ENCODE results near the gene OARD1. TPM values are rescaled to one million over a fixed set of nuclear protein-coding genes. Genes with fewer than 3 reads are reported as not detected.

The OARD1 gene
- total and polyA plus RNA-seq, 10 of the 15 experiments (the other 5 are each of a cell fraction or from before 2014, with no cell fraction given): 19.0 to 63.5 (median 43.6) TPM

DNA sequence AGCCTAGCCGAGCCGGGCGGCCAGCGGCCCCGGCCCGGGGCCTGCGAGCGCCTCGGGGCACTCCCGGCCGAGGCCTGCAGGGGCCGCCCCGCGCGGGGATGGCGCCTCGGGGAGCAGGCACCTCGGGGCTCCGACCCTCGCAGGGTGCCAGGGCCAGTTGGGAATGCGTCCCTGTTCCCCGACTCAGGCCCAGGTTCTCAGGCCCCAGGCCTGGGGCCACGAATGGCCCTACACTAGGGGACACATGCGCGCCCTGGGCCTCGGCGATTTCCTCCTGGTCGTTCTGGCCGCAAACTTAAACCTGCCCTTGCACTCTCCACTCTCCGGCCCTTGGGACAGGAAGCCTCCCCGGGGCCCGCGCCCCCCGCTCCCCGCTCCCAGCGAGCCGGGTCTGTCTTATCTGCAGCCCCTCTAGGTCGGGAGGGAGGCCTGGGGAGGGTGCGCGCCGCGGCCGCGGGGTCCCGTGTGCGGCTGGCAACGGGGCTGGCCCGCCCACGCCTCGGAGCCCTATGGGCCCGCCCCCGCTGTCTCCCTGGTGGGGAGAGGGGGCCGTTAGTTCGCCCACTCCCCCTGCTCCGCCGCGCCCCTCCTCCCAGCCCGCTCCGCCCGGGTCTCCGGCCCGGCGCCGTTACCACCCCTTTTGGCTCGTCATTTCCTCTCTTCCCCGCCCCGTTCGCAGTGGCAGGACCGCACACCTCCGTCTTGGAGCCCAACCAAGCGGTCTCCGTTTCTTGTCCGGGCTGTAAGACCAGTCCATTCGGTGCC lies 1.2 kb upstream of the OARD1 start:
- 2% methylated on average over 47 of the region's 74 CpGs for whole genome bisulfite sequencing (ENCODE audit: insufficient coverage, insufficient replicate concordance, low lambda C conversion rate, missing lambda C conversion rate)
- H2AFZ ChIP-seq (ENCODE audit: control insufficient read depth, low read depth, low read length): peak overlapping the region; percentile 46
- ChIA-PET POLR2A (interaction anchor here (1.0 to 1.5 kb wide), 2 partner anchors 127 to 261 kb away, joined by 3 to 5 read pairs; partner anchors contain the start of gene TREML2), RAD21 (ENCODE audit: unreplicated experiment) (interaction anchor here (0.6 to 1.2 kb wide), 4 partner anchors 10 to 1845 kb away, joined by 3 to 7 read pairs (median 4); partner anchors contain the start of gene KCNK5), CTCF (interaction anchor here (1.0 to 6.5 kb wide), 4 partner anchors 36 to 247 kb away, joined by 3 to 62 read pairs (median 6); partner anchors contain the start of gene UNC5CL), SMC1A (ENCODE audit: uncharacterized antibody, unreplicated experiment) (interaction anchor here (1.0 kb wide), 1 partner anchor 109 kb away, joined by 3 read pairs; no protein-coding TSS in a partner anchor)
- H3K9me3 ChIP-seq (replicated peaks; ENCODE audit: control insufficient read depth, insufficient read depth, low read length): no peaks in the 10 kb centered on the region
- BruUV-seq (replicated peaks): no TSS peak
- peak; percentile 31 for DNase-seq (ENCODE audit: low read depth, low spot score)
- in situ Hi-C loops (cut with MboI): no loop called here
- H3K79me2 ChIP-seq (ENCODE audit: control insufficient read depth, insufficient read depth, low read length): peaks cover 65% of the 10 kb centered on the region
- H3K36me3 ChIP-seq (ENCODE audit: control insufficient read depth in 2 of 2, insufficient read depth in 2 of 2, low read length in 1 of 2): peaks cover 0 to 3% of the 10 kb centered on the region in 2 experiments; a peak in 2 of 4 replicates
- H3K4me1 ChIP-seq (ENCODE audit: control insufficient read depth, insufficient read depth, low read length): peaks cover 7% of the 10 kb centered on the region; the same call in 1 of the 2 replicates
- peak overlapping the region; percentile 88 for H3K4me3 ChIP-seq
- H3K27me3 ChIP-seq (replicated peaks in 1 of 2; ENCODE audit: control insufficient read depth in 2 of 2, insufficient read depth in 2 of 2, low read length in 1 of 2): no peaks in the 10 kb centered on the region
- peak overlapping the region; percentile 94 for H3K9ac ChIP-seq (ENCODE audit: control insufficient read depth, insufficient read depth, low read length)
- ATAC-seq: peak; percentile 46
- peak overlapping the region; percentile 99 for H3K27ac ChIP-seq (ENCODE audit: control insufficient read depth, insufficient read depth)
- no peaks in the 10 kb centered on the region for H4K20me1 ChIP-seq (ENCODE audit: control insufficient read depth, insufficient read depth)
- intact Hi-C loops (cut with micrococcal nuclease; ENCODE audit: unreplicated experiment): loop anchor here (10.0 kb wide), 1 partner anchor 661 kb away; the partner anchor contains the start of gene TFEB
- FAIRE-seq: peak; percentile 59
- H3K4me2 ChIP-seq (ENCODE audit: control insufficient read depth, insufficient read depth): peak overlapping the region; percentile 78
- no peak for TF ChIP-seq BCLAF1 (IDR thresholded peaks at IDR 0.05)
- TF ChIP-seq ZNF592 (IDR thresholded peaks at IDR 0.05): 0 out of 2 replicates have a peak, but pooled peaks have one; percentile 47
- no peak for TF ChIP-seq MYB (IDR thresholded peaks at IDR 0.05; ENCODE audit: borderline replicate concordance, low read depth, low read length)
- TF ChIP-seq E2F8 (IDR thresholded peaks at IDR 0.05; ENCODE audit: low read depth, partially characterized antibody): no peak
- no peak for TF ChIP-seq ZSCAN29 (IDR thresholded peaks at IDR 0.05)
- peak; percentile 75 for TF ChIP-seq NKRF (conservative IDR thresholded peaks at IDR 0.05)
- peak; percentile 64 for TF ChIP-seq SMAD1 (IDR thresholded peaks at IDR 0.05; ENCODE audit: low read depth, partially characterized antibody)
- TF ChIP-seq SMARCA5 (IDR thresholded peaks at IDR 0.05): peak; percentile 95
- no peak; the same call in 1 of the 2 replicates for TF ChIP-seq NFIC (IDR thresholded peaks at IDR 0.05; ENCODE audit: low read depth, low read length)

Data from GM12878 (cell line).